Neural cell (in vitro differentiated cells): ENCODE results near the gene STUB1. TPM values are rescaled to one million over a fixed set of nuclear protein-coding genes. Genes with fewer than 3 reads are reported as not detected.

Experiments used
- H2AFZ ChIP-seq: fragments of 200-600, 300-800 bp; sonication (generic), shearing (Covaris generic); 2 replicates; pipeline ENCODE4 v1.6.0; 2014; ENCODE audit warnings: low read depth, mild to moderate bottlenecking, antibody characterized with exemption, low read length, moderate library complexity
- H3F3A ChIP-seq: fragments of 200-600 bp; shearing (Covaris generic); 2 replicates; pipeline ENCODE4 v1.6.1; 2016; ENCODE audit warnings: mild to moderate bottlenecking, moderate library complexity, mixed read lengths, antibody characterized with exemption, low read length; ENCODE audit not compliant: insufficient read depth, poor library complexity, severe bottlenecking
- H3K27ac ChIP-seq: fragments of 200-600, 300-800 bp; sonication (generic), shearing (Covaris generic); 2 replicates; pipeline ENCODE4 v1.5.1; 2014; ENCODE audit warnings: mild to moderate bottlenecking, low read length, moderate library complexity
- H3K27me3 ChIP-seq: fragments of 300-800, 200-600 bp; sonication (generic), shearing (Covaris generic); 2 replicates; pipeline ENCODE4 v1.6.0; 2014; ENCODE audit warnings: mild to moderate bottlenecking, low read depth, low read length, moderate library complexity; ENCODE audit not compliant: insufficient read depth
- H3K36me3 ChIP-seq: fragments of 300-800, 200-600 bp; sonication (generic), shearing (Covaris generic); 2 replicates; pipeline ENCODE4 v1.5.1; 2014; ENCODE audit warnings: mild to moderate bottlenecking, antibody characterized with exemption, low read length, moderate library complexity; ENCODE audit not compliant: insufficient read depth
- H3K4me2 ChIP-seq: fragments of 300-800, 200-600 bp; sonication (generic), shearing (Covaris generic); 2 replicates; pipeline ENCODE4 v1.6.0; 2014; ENCODE audit warnings: mild to moderate bottlenecking, low read length
- H3K4me3 ChIP-seq: fragments of 300-800, 200-600 bp; sonication (generic), shearing (Covaris generic); 2 replicates; pipeline ENCODE4 v1.5.1; 2014; ENCODE audit warnings: mild to moderate bottlenecking, low read length, moderate library complexity
- H3K79me2 ChIP-seq: fragments of 200-600 bp; shearing (Covaris generic); replicated peaks from 2 replicates; pipeline ENCODE4 v1.6.0; 2014; ENCODE audit warnings: mild to moderate bottlenecking, low read length, moderate library complexity; ENCODE audit not compliant: insufficient read depth
- H3K9ac ChIP-seq: fragments of 300-800, 200-600 bp; sonication (generic), shearing (Covaris generic); 2 replicates; pipeline ENCODE4 v1.6.1; 2016; ENCODE audit warnings: mild to moderate bottlenecking, low read length, mixed read lengths
- H3K9me2 ChIP-seq: fragments of 200-600 bp; shearing (Covaris generic); 2 replicates; pipeline ENCODE4 v1.6.1; 2016; ENCODE audit warnings: mild to moderate bottlenecking, low read length, mixed read lengths; ENCODE audit not compliant: insufficient read depth
- H3K9me3 ChIP-seq: fragments of 200-600, 300-800 bp; sonication (generic), shearing (Covaris generic); 2 replicates; pipeline ENCODE4 v1.6.1; 2016; ENCODE audit warnings: mild to moderate bottlenecking, mixed run types, low read length, moderate library complexity, mixed read lengths
- H4K20me1 ChIP-seq: fragments of 200-600 bp; shearing (Covaris generic); 2 replicates; pipeline ENCODE4 v1.6.1; 2016; ENCODE audit warnings: mild to moderate bottlenecking, mixed run types; ENCODE audit not compliant: insufficient read depth
- CTCF ChIP-seq: fragments of 450-650 bp; IDR thresholded peaks from 2 replicates; pipeline ENCODE4 v1.5.1; 2014; ENCODE audit warnings: antibody characterized with exemption, mild to moderate bottlenecking, moderate library complexity; ENCODE audit not compliant: poor library complexity, severe bottlenecking
- EP300 ChIP-seq: fragments of 450-650 bp; conservative IDR thresholded peaks from 2 replicates; pipeline ENCODE4 v1.6.1; 2014; ENCODE audit warnings: antibody characterized with exemption, mild to moderate bottlenecking, moderate library complexity; ENCODE audit not compliant: poor library complexity, severe bottlenecking
- EZH2 ChIP-seq: fragments of 200-600, 300-800 bp; shearing (Covaris generic), sonication (generic); IDR thresholded peaks from 2 replicates; pipeline ENCODE4 v1.6.1; 2014; ENCODE audit warnings: antibody characterized with exemption, low read length, borderline replicate concordance, mild to moderate bottlenecking; ENCODE audit not compliant: insufficient read depth, poor library complexity, severe bottlenecking
- MXI1 ChIP-seq: fragments of 450-650 bp; conservative IDR thresholded peaks from 2 replicates; pipeline ENCODE4 v1.6.1; 2014; ENCODE audit warnings: antibody characterized with exemption, mild to moderate bottlenecking; ENCODE audit not compliant: poor library complexity, severe bottlenecking
- POLR2AphosphoS5 ChIP-seq: IDR thresholded peaks from 2 replicates; pipeline ENCODE4 v1.6.1; 2012
- RAD21 ChIP-seq: fragments of 450-650 bp; conservative IDR thresholded peaks from 2 replicates; pipeline ENCODE4 v1.6.1; 2014; ENCODE audit warnings: antibody characterized with exemption, mild to moderate bottlenecking, moderate library complexity
- SMC3 ChIP-seq: fragments of 450-650 bp; conservative IDR thresholded peaks from 2 replicates; pipeline ENCODE4 v1.6.1; 2014; ENCODE audit warnings: antibody characterized with exemption, mild to moderate bottlenecking, moderate library complexity; ENCODE audit not compliant: poor library complexity
- TAF1 ChIP-seq: IDR thresholded peaks from 2 replicates; pipeline ENCODE4 v1.6.1; 2012; ENCODE audit warnings: low read depth
- polyA plus RNA-seq: library from polyadenylated mRNA; depleted of rRNA; stranded (reverse); fragments of >200 nt; gene quantifications from 2 replicates; pipeline ENCODE4 v1.2.3, GENCODE V29; 2014
- TF ChIP-seq, protein P1 (sequence below): IDR thresholded peaks from 2 replicates; pipeline ENCODE4 v1.6.1; 2012; ENCODE audit warnings: borderline replicate concordance

STUB1 gene
- polyA plus RNA-seq, 1 donor from 2014 or later = 120 TPM

DNA sequence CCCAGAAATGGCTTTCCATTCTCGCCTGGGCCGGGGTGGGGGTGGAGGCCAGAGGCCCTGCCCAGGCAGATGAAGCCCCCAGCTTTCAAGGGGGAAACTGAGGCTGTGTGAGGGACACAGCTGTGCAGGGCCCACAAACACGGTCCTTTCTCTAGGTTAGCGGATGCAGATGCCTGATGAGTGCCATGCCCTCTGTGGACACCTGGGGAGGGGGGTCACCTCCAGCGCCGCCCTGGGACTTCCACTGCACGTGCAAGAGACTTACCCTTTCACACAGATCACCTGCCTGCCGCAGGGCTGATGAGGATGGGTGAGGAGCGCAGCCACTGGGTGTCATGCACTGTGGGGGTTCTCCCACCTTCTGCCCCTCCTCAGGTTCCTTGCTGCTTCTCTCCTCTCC, 38.2 kb downstream of the STUB1 start:
- no peaks in the 10 kb centered on the region for H3K27me3 ChIP-seq
- no peak overlapping the region for H3K4me3 ChIP-seq
- peak overlapping the region; percentile 89 for H3K27ac ChIP-seq
- H3K36me3 ChIP-seq = no peaks in the 10 kb centered on the region
- TF ChIP-seq EZH2 (no peak), SMC3 (no peak), POLR2AphosphoS5 (no peak), CTCF (no peak), RAD21 (no peak)
- no peaks in the 10 kb centered on the region for H3K9me3 ChIP-seq
- H3K4me2 ChIP-seq = no peak overlapping the region
- no peaks in the 10 kb centered on the region for H3F3A ChIP-seq
- H3K9ac ChIP-seq = peak overlapping the region; percentile 90
- H2AFZ ChIP-seq = no peak overlapping the region
- H4K20me1 ChIP-seq = no peaks in the 10 kb centered on the region
- no peaks in the 10 kb centered on the region for H3K9me2 ChIP-seq
- H3K79me2 ChIP-seq = peaks cover 10% of the 10 kb centered on the region

- Histone ChIP-seq H3K9me3 (no peaks in the 10 kb centered on the region), H3K27ac (peak overlapping the region; percentile 89), H3K79me2 (peaks cover 10% of the 10 kb centered on the region), H3K36me3 (no peaks in the 10 kb centered on the region), H3K9ac (peak overlapping the region; percentile 90), H3K4me3 (peak overlapping the region; percentile 95), H4K20me1 (no peaks in the 10 kb centered on the region), H3K9me2 (no peaks in the 10 kb centered on the region), H3K4me2 (no peak overlapping the region), H2AFZ (no peak overlapping the region), H3K27me3 (no peaks in the 10 kb centered on the region), H3F3A (no peaks in the 10 kb centered on the region)
- no peak for TF ChIP-seq RAD21
- TF ChIP-seq EP300 = no peak
- no peak for TF ChIP-seq MXI1
- TF ChIP-seq SMC3 = no peak
- TF ChIP-seq TAF1 = no peak
- TF ChIP-seq, protein P1, sequence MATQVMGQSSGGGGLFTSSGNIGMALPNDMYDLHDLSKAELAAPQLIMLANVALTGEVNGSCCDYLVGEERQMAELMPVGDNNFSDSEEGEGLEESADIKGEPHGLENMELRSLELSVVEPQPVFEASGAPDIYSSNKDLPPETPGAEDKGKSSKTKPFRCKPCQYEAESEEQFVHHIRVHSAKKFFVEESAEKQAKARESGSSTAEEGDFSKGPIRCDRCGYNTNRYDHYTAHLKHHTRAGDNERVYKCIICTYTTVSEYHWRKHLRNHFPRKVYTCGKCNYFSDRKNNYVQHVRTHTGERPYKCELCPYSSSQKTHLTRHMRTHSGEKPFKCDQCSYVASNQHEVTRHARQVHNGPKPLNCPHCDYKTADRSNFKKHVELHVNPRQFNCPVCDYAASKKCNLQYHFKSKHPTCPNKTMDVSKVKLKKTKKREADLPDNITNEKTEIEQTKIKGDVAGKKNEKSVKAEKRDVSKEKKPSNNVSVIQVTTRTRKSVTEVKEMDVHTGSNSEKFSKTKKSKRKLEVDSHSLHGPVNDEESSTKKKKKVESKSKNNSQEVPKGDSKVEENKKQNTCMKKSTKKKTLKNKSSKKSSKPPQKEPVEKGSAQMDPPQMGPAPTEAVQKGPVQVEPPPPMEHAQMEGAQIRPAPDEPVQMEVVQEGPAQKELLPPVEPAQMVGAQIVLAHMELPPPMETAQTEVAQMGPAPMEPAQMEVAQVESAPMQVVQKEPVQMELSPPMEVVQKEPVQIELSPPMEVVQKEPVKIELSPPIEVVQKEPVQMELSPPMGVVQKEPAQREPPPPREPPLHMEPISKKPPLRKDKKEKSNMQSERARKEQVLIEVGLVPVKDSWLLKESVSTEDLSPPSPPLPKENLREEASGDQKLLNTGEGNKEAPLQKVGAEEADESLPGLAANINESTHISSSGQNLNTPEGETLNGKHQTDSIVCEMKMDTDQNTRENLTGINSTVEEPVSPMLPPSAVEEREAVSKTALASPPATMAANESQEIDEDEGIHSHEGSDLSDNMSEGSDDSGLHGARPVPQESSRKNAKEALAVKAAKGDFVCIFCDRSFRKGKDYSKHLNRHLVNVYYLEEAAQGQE = no peak
- TF ChIP-seq EZH2 = no peak
- no peak for TF ChIP-seq CTCF
- no peak for TF ChIP-seq POLR2AphosphoS5
Measured at GRCh38 chr16:718922-719321, 38.7 kb downstream of the STUB1 start.
